GM12878 (cell line): ENCODE measurements around the gene SLC25A15.

ENCODE experiments used
- CTCF ChIP-seq, 3 experiments: IDR thresholded peaks in 2 of 3; conservative IDR thresholded peaks in 1 of 3; 2 replicates each; pipeline ENCODE4 v1.5.1; 2011; ENCODE audit warnings: low read depth in 3 of 3, low read length in 3 of 3, mild to moderate bottlenecking in 3 of 3, control low read depth in 2 of 3, moderate library complexity in 2 of 3, inconsistent platforms in 1 of 3, mixed read lengths in 1 of 3; ENCODE audit not compliant: control insufficient read depth in 2 of 3, insufficient read depth in 1 of 3; ENCODE audit errors: extremely low read depth in 1 of 3
- EGR1 ChIP-seq, 2 experiments: IDR thresholded peaks; 1 replicate in 1 of 2; 2 replicates in 1 of 2; pipeline ENCODE4 v1.6.1; 2011 to 2012; ENCODE audit warnings: low read depth in 2 of 2, low read length in 2 of 2, borderline replicate concordance in 1 of 2, mild to moderate bottlenecking in 1 of 2, moderate library complexity in 1 of 2
- FOXM1 ChIP-seq: IDR thresholded peaks from 2 replicates; pipeline ENCODE4 v1.6.1; 2012; ENCODE audit warnings: low read depth, mild to moderate bottlenecking, inconsistent platforms, low read length, moderate library complexity
- MXI1 ChIP-seq: fragments of 150-350 bp; IDR thresholded peaks from 2 replicates; pipeline ENCODE4 v1.6.1; 2011; ENCODE audit warnings: low read depth, mild to moderate bottlenecking, inconsistent platforms, low read length, improper control_type of control experiment
- POLR2AphosphoS5 ChIP-seq: IDR thresholded peaks from 2 replicates; pipeline ENCODE4 v1.6.1; 2011; ENCODE audit warnings: mild to moderate bottlenecking, low read length, inconsistent platforms
- RAD51 ChIP-seq: fragments of 450-650 bp; IDR thresholded peaks from 2 replicates; pipeline ENCODE4 v1.6.1; 2016; ENCODE audit warnings: moderate library complexity, mild to moderate bottlenecking, inconsistent platforms
- RBBP5 ChIP-seq: fragments of 200-600 bp; sonication (generic); conservative IDR thresholded peaks from 2 replicates; pipeline ENCODE4 v1.6.1; 2016
- RFX5 ChIP-seq: IDR thresholded peaks from 2 replicates; pipeline ENCODE4 v1.6.1; 2011; ENCODE audit warnings: low read depth, low read length, improper control_type of control experiment
- SKIL ChIP-seq: fragments of 450-650 bp; IDR thresholded peaks from 2 replicates; pipeline ENCODE4 v1.6.1; 2017; ENCODE audit warnings: mild to moderate bottlenecking, low read depth, inconsistent platforms; ENCODE audit not compliant: poor library complexity, severe bottlenecking
- SMC3 ChIP-seq: IDR thresholded peaks from 2 replicates; pipeline ENCODE4 v1.6.1; 2011; ENCODE audit warnings: low read length, improper control_type of control experiment, borderline replicate concordance
- TAF1 ChIP-seq: IDR thresholded peaks from 2 replicates; pipeline ENCODE4 v1.6.1; 2011; ENCODE audit warnings: mild to moderate bottlenecking, low read depth, low read length, borderline replicate concordance

- TF ChIP-seq TAF1 (no peak), RFX5 (no peak), EGR1 (IDR thresholded peaks at IDR 0.05; ENCODE audit: borderline replicate concordance in 1 of 2, low read depth in 2 of 2, low read length in 2 of 2) (no peak), FOXM1 (no peak), MXI1 (no peak), SKIL (no peak), CTCF (IDR thresholded peaks at IDR 0.05 in 2 of 3, conservative IDR thresholded peaks at IDR 0.05 in 1 of 3; ENCODE audit: control insufficient read depth in 2 of 3, extremely low read depth in 1 of 3, insufficient read depth in 1 of 3, low read depth in 3 of 3, low read length in 3 of 3) (no peak), SMC3 (no peak), POLR2AphosphoS5 (no peak), RAD51 (no peak), RBBP5 (no peak)
These were observed 5.3 kb downstream of the SLC25A15 start for GRCh38 chr13:40794414-40795368.
